GM18868 (cell line): ENCODE data around the gene SLC44A4.
"Not testable (repeated sequence)": the region's sequence is repeated elsewhere in the genome, so short reads cannot be mapped to it uniquely, and the experiment has no call there.

Experiments used
- ATAC-seq: cut with Tn5 transposase; IDR thresholded peaks from one replicate; pipeline ENCODE4 v1.9.1; 2021; ENCODE audit warnings: mild to moderate bottlenecking, moderate library complexity; ENCODE audit not compliant: unreplicated experiment

SLC44A4 gene

DNA sequence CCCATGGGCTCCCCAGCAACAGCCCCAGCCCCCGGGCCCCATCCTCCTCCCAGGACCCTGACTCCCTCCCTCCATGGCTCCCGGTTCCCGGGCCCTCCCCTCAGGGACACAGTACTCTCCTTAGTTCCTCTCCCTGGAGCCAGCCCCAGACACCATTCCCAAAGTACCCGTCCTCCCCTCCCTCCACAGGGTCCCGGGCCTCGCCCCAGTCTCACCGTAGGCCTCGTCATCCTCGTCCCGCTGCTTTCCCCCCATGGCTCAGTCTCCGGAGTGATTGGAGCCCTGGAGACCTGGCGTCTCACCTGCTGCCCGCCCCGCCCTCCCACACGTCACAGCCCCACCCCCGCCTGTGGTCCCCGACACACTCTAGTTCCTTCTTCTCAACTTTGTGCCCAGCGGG is at the start of gene SLC44A4:
SLC44A4 (minus strand) TSS at position 272 of the 400 bp plus-strand sequence; CDS start at position 255, 17 bp downstream.
- no peak for ATAC-seq

- no peak for ATAC-seq
Observed at GRCh38 chr6:31928672-31928939, 49.8 kb upstream of the SLC44A4 start.

- no peak for ATAC-seq
Observed at GRCh38 chr6:31927863-31928671, 49.3 kb upstream of the SLC44A4 start.

DNA sequence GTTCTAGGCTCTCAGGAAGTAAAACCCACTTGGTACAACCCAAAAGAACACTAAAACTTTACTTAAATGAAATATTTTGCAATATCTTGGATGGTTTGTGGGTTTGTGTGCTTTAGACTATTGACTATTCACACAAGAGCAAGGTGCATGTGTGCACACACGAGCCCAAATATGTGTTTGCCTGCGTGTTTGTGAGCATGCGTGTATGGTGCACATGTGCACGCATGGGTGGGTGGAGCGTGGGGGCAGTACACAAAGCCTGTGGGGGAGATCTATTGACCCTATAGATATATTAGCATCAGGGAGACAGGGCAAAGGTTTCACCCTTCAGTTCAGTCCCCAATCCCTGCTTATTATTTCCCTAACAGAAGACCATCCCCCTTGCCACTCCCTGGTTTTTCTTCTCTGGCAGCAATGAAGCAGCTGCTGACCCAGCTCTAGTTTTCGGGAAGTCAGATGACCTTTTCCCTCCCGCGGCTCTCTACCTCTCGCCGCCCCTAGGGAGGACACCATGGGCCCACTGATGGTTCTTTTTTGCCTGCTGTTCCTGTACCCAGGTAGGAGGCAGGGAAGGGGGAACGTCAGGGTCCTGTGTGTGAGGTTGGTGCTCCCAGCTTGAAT is 48.6 kb upstream of the SLC44A4 start, which contains the start of gene C2:
C2 (plus strand) TSS at position 476 of the 621 bp plus-strand sequence; CDS start at position 512, 36 bp downstream.
- ATAC-seq = no peak

DNA sequence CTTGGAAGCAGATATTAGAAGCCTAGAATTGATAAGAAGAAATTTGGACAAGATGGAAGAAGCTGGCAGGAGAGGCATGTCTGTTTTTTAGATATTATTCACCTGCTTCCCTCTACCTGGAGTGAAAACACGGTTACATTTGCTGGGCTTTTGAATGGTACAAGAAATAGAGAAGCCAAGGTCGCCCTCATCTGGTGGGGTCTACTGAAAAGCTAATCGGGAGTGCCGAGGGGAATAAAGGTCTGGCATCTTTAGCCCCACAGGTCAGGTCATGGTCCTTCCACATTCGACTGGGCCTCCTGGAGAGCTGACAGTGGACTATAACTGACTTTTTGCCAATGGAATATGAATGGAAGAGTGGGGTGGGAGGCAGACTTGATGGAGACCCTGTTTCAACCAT is 44.1 kb upstream of the SLC44A4 start:
- ATAC-seq = no peak

DNA sequence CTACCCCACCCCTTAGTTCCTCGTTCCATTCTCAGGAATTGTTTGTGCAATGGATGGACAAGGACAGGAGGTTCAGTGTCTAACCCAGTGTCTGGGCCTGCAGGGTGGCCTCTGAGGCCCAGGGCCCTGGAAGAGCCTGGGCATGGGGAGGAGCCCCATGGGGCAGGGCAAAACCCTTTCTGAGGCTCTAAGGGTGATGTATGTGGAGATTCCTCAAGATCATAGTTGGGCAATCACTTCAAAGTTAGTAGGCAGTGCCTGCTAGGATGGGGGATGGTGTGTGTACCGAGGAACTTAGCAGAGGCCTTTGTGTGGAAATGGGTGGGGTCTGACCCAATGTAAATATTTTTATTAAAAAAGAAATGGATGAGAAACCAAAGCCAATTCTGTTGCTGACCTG is 42.0 kb upstream of the SLC44A4 start:
- no peak for ATAC-seq

GRCh38 chr6:31919624-31920303 is 41.0 kb upstream of the SLC44A4 start:
- ATAC-seq = no peak

DNA sequence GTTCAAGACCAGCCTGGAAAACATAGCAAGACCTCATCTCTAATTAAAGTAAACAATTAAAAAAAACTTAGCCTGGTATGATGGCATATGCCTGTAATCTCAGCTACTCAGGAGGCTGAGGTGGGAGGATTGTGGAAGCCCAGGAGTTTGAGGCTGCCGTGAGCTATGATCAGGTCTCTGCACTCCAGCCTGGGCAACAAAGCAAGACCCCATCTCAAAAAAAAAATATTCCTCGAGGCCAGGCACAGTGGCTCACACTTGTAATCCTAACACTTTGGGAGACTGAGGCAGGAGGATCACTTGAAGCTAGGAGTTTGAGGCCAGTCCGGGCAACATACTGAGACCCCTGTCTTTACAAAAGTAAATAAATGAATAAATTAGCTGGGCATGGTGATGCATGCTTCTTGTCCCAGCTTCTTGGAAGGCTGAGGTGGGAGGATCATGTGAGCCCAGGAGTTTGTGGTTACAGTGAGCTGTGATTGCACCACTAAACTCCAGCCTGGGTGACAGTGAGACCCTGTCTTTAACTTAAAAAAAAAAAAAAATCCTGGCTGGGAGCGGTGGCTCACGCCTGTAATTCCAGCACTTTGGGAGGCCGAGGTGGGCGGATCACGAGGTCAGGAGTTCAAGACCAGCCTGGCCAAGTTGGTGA is 39.4 kb upstream of the SLC44A4 start:
- ATAC-seq = no peak

GRCh38 chr6:31915756-31916155 is 37.0 kb upstream of the SLC44A4 start:
- no peak for ATAC-seq

DNA sequence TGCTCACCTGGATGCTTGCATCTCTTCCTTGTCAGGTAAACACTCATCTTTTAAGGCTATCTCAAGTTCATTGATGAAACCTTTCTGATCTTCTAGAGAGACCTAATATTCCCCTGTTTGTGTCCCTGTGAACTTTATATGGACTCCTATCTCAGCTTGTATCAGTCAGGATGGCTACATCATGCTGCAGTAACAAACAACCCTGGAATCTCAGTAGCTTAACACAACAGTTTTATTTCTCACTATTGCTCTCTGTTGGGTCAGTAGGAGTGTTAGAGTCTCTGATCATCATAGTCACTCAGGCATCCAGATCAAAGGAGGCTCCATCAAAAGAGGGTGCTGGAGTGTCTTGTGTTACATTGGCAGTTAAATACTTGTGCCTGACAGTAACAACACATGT is 36.6 kb upstream of the SLC44A4 start:
- no peak for ATAC-seq

DNA sequence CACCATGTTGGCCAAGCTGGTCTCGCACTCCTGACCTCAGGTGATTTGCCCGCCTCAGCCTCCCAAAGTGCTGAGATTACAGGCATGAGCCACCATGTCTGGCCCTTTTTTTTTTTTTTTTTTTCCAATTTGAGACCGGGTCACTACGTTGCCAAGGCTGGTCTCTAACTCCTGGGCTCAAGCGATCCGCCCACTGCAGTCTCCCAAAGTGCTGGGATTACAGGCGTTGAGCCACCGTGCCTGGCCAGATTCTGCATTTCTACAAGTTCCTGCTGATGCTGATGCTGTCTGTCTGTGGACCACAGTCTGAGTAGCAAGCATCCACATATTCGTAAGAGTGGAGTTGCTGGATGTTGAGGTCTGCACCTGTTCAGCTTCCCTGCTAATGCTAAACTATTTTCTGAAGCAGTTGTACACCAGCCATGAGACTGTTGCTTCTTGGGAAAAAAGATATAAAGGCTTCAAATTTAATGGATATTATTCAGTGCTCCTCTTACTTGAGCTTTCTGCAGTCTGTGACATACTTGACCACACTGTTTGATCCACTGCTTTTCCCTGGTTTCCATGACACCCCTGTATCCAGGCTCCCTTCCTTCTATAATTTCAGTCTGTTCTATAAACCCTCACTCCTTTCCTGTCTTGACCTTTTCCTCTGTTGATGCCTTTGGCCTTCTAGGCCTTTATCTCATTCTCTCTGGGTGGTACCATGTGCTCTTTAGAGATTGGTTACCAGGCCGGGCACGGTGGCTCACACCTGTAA is 33.2 kb upstream of the SLC44A4 start:
- no peak for ATAC-seq

GRCh38 chr6:31909298-31909697 is 30.5 kb upstream of the SLC44A4 start:
- ATAC-seq = not testable (repeated sequence)

DNA sequence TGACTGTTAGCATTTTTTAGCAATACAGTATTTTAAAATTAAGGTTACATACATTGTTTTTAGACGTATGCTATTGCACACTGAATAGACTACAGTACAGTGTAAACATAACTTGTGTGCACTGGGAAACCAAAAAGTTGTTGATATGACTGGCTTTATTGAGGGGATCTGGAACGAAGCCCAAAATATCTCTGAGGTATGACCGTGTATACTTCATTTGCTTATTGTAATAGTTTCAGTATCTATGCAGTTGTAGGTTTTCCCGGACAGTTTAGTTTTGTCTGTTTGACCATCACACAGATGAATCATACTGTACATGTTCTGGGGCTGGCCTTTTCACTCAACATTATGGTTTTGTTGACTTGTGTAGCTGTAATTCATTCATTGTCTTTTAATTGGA is 30.0 kb upstream of the SLC44A4 start:
- peak; percentile 83 for ATAC-seq

DNA sequence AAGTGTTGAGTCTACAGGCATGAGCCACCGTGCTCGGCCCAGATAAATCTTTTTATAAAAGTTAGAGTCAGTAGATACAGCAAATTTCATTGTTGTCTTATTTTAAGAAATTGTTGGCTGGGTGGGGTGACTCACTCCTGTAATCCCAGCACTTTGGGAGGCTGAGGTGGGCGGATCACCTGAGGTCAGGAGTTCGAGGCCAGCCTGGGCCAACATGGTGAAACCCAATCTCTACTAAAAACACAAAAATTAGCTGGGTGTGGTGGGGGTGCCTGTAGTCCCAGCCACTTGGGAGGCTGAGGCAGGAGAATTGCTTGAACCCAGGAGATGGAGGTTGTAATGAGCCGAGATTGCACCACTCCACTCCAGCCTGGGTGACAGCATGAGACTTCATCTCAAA is 29.5 kb upstream of the SLC44A4 start:
- not testable (repeated sequence) for ATAC-seq

DNA sequence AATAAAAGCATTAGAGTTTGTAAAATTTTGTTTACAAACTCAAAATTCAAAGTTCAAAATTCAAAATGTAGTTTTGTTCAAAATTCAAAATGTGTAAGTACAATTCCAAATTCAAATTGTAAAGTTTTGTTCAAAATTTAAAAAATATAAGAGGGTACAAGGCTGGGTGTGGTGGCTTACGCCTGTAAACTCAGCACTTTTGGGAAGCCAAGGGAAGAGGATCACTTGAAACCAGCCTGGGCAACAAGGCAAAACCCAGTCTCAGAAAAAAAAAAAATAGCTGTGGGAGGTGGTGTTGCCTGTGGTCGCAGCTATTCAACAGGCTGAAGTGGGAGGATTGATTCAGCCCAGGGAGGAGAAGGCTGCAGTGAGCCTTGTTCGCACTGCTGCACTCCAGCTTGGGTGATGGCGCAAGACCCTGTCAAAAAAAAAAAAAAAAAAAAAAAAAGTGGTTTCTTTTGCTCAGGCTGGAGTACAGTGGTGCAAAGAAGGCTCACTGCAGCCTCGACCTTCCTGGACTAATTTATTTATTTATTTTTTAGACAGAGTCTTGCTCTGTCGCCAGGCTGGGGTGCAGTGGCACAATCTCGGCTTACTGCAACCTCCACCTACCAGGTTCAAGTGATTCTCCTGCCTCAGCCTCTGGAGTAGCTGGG is 28.5 kb upstream of the SLC44A4 start:
- no peak for ATAC-seq

DNA sequence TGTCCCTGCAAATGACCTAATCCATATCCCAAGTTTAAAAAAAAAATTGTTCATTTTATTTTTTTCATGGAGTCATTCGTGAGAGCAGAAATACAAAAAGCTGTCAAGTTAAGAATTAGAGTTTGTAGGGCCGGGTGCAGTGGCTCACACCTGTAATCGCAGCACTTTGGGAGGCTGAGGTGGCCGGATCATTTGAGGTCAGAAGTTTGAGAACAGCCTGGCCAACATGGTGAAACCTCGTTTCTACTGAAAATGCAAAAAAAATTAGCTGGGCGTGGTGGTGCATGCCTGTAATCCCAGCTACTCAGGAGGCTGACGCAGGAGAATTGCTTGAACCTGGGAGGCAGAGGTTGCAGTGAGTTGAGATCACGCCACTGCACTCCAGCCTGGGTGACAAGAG is 27.9 kb upstream of the SLC44A4 start:
- ATAC-seq = not testable (repeated sequence)

GRCh38 chr6:31906122-31906521 is 27.3 kb upstream of the SLC44A4 start:
- ATAC-seq = no peak

DNA sequence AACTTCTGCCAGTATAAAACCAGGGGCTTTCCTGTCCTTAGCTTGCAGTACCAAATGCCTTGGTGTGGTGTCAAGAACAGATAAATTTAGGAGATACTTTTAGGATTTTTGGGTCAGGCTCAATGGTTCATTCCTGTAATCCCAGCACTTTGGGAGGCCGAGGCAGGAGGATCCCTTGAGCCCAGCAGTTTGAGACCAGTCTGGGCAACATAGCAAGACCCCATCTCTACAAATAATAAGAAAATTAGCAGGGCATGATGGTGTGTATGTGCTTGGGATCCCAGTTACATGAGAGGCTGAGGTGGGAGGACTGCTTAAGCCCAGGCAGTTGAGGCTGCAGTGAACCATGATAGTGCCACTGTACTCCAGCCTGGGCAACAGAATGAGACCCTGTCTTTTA is 26.2 kb upstream of the SLC44A4 start:
- no peak for ATAC-seq

GRCh38 chr6:31903957-31904356 is 25.2 kb upstream of the SLC44A4 start:
- no peak for ATAC-seq

- ATAC-seq = peak; percentile 54
Observed at GRCh38 chr6:31901953-31902643, 23.3 kb upstream of the SLC44A4 start, which contains the start of gene ZBTB12. Gene ZBTB12, minus strand, starts transcription at chr6:31902086. Its CDS starts 781 bp downstream, at chr6:31901305.
